ENCODE results near the gene PIEZO2. TPM values are rescaled to one million over a fixed set of nuclear protein-coding genes. Genes with fewer than 3 reads are reported as not detected.
"Not testable (repeated sequence)": the region's sequence is repeated elsewhere in the genome, so short reads cannot be mapped to it uniquely, and the experiment has no call there.

The PIEZO2 gene
- total and polyA plus RNA-seq, 9 donors, result 2.0 to 8.5 (median 3.2) TPM

GRCh38 chr18:10847408-10847790 lies 302.0 kb downstream of the PIEZO2 start:
- TF ChIP-seq POLR2A (IDR thresholded peaks at IDR 0.05), result no peak
- TF ChIP-seq CTCF (IDR thresholded peaks at IDR 0.05), result no peak
- TF ChIP-seq EP300 (IDR thresholded peaks at IDR 0.05), result no peak
- Histone ChIP-seq H3K36me3 (no peaks in the 10 kb centered on the region), H3K4me3 (no peak overlapping the region), H3K27ac (no peak overlapping the region), H3K9me3 (no peaks in the 10 kb centered on the region), H3K27me3 (no peaks in the 10 kb centered on the region), H3K4me1 (ENCODE audit: insufficient read depth) (no peaks in the 10 kb centered on the region)
- DNase-seq, result no peak
- intact Hi-C loops (cut with DNase I), result loop anchor here in 3 of 4 donors (5.0 to 10.0 kb wide), 3 partner anchors 195 to 317 kb away; no protein-coding TSS in a partner anchor
- WGBS, 3 donors, result 90 to 93% (median 91%) methylated on average over 8 of the region's 8 CpGs

- WGBS, 3 donors, result 84 to 93% (median 86%) methylated on average over 6 of the region's 6 CpGs
- TF ChIP-seq EP300 (IDR thresholded peaks at IDR 0.05) (no peak), POLR2A (IDR thresholded peaks at IDR 0.05) (no peak), CTCF (IDR thresholded peaks at IDR 0.05) (no peak)
- H3K36me3 ChIP-seq, result no peaks in the 10 kb centered on the region
- intact Hi-C loops (cut with DNase I), result loop anchor here in 3 of 4 donors (5.0 to 10.0 kb wide), 3 partner anchors 195 to 318 kb away; no protein-coding TSS in a partner anchor
- no peaks in the 10 kb centered on the region for H3K4me1 ChIP-seq (ENCODE audit: insufficient read depth)
- H3K9me3 ChIP-seq, result no peaks in the 10 kb centered on the region
- no peaks in the 10 kb centered on the region for H3K27me3 ChIP-seq
- no peak overlapping the region for H3K27ac ChIP-seq
- H3K4me3 ChIP-seq, result no peak overlapping the region
- DNase-seq, result no peak
Observed at GRCh38 chr18:10846657-10847407, 302.5 kb downstream of the PIEZO2 start.

- H3K4me1 ChIP-seq (ENCODE audit: insufficient read depth); DNase-seq; H3K36me3 ChIP-seq; H3K4me3 ChIP-seq; H3K9me3 ChIP-seq; H3K27me3 ChIP-seq; H3K27ac ChIP-seq: not testable (repeated sequence)
- intact Hi-C loops (cut with DNase I), result loop anchor here in 3 of 4 donors (5.0 to 10.0 kb wide), 3 partner anchors 196 to 319 kb away; no protein-coding TSS in a partner anchor
- WGBS, 3 donors, result 83 to 90% (median 86%) methylated on average over 2 of the region's 2 CpGs
Observed at GRCh38 chr18:10846035-10846434, 303.3 kb downstream of the PIEZO2 start.

- Histone ChIP-seq H3K4me3 (no peak overlapping the region), H3K36me3 (no peaks in the 10 kb centered on the region), H3K27ac (no peak overlapping the region), H3K9me3 (no peaks in the 10 kb centered on the region), H3K4me1 (ENCODE audit: insufficient read depth) (no peaks in the 10 kb centered on the region), H3K27me3 (no peaks in the 10 kb centered on the region)
- DNase-seq, result no peak
- 55 to 68% (median 55%) methylated on average over 5 of the region's 5 CpGs for WGBS, 3 donors
- TF ChIP-seq POLR2A (IDR thresholded peaks at IDR 0.05) (no peak), EP300 (IDR thresholded peaks at IDR 0.05) (no peak), CTCF (IDR thresholded peaks at IDR 0.05) (no peak)
- intact Hi-C loops (cut with DNase I), result loop anchor here in 2 of 4 donors (10.0 kb wide), 2 partner anchors 201 to 321 kb away; no protein-coding TSS in a partner anchor
Observed at GRCh38 chr18:10843565-10843964, 305.8 kb downstream of the PIEZO2 start.

GRCh38 chr18:10842861-10843260 lies 306.5 kb downstream of the PIEZO2 start:
- TF ChIP-seq CTCF (IDR thresholded peaks at IDR 0.05) (no peak), POLR2A (IDR thresholded peaks at IDR 0.05) (no peak), EP300 (IDR thresholded peaks at IDR 0.05) (no peak)

More at GRCh38 chr18:10842861-10843260, 306.5 kb downstream of the PIEZO2 start:
- H3K27me3 ChIP-seq, result no peaks in the 10 kb centered on the region
- 4 to 6% (median 4%) methylated on average over 1 of the region's 1 CpG for WGBS, 3 donors
- H3K9me3 ChIP-seq, result no peaks in the 10 kb centered on the region
- no peaks in the 10 kb centered on the region for H3K36me3 ChIP-seq
- no peaks in the 10 kb centered on the region for H3K4me1 ChIP-seq (ENCODE audit: insufficient read depth)
- no peak overlapping the region for H3K4me3 ChIP-seq
- no peak overlapping the region for H3K27ac ChIP-seq
- intact Hi-C loops (cut with DNase I), result loop anchor here in 2 of 4 donors (10.0 kb wide), 2 partner anchors 202 to 322 kb away; no protein-coding TSS in a partner anchor
- no peak for DNase-seq

Measured in ovary (tissue), 9 donors.